HG02981 (cell line): Measurements from ENCODE around the gene CLIC3.

Source experiments
- ATAC-seq: cut with Tn5 transposase; IDR thresholded peaks from one replicate; pipeline ENCODE4 v1.9.1; 2021; ENCODE audit warnings: mild to moderate bottlenecking, moderate library complexity; ENCODE audit not compliant: unreplicated experiment

The CLIC3 gene

GRCh38 chr9:136983656-136984314 lies 12.6 kb downstream of the CLIC3 start:
- no peak for ATAC-seq

DNA sequence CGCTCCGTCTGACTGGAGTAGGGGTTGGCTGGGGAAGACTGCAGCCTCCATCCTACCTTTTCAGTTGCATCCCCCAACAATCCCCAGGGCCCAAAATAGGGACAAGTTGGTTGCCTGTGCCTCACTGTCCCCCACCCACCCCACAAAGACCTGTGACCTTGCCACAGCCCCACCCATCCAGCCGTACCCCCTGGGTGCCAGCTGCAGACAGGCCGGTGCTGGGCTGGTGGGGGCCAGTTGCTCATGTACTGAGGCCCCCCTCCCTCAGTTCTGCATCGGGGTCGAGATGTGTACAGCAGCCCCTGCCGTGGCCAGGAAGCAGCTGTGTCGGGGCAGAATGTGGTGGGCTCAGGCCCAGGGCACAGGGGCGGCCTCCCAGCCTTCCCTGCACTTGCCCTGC lies 13.2 kb downstream of the CLIC3 start:
- ATAC-seq: no peak

DNA sequence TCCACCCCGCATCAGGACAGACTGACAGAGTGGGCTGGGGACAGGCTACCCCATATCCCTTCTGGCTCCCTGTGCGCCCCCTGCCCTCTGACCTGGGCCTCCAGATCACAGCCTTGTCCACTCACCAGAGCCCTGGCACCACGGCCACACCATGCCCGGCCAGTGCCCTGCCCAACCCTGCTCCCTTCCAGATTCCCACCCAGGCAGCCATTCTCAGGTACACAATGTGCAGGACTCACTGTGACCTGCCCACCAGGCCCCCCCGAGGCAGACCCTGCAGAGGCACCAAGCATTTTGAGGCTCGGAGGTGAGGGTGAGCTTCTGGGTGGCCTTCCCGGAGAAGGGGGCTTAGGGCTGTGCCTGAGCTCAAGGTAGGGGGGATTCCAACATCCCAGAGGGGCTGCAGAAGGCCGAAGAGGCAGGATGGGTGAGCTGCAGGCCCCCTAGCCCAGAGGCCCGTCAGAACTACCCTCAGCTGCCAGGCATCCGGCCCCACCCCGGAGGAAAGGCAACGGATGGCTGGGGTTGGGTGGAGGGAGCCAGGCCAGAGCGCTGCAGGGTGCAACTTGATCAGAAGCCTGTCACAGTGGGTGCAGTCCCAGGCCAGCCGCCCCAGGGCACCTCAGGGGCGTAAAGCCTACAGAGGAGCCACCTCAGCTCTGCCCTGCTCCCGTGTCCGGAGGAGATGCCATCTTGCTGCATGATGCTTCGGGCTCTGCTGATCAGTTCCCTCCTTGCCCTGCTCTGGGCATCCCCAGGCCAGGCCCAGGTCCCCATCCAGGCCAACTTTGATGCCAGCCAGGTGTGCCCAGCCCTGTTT lies 13.9 kb downstream of the CLIC3 start, which contains the start of gene LCNL1:
Gene LCNL1, plus strand, starts transcription at position 762 of the 820 bp plus-strand sequence. CDS start 594 bp downstream, outside the sequence.
- no peak for ATAC-seq

DNA sequence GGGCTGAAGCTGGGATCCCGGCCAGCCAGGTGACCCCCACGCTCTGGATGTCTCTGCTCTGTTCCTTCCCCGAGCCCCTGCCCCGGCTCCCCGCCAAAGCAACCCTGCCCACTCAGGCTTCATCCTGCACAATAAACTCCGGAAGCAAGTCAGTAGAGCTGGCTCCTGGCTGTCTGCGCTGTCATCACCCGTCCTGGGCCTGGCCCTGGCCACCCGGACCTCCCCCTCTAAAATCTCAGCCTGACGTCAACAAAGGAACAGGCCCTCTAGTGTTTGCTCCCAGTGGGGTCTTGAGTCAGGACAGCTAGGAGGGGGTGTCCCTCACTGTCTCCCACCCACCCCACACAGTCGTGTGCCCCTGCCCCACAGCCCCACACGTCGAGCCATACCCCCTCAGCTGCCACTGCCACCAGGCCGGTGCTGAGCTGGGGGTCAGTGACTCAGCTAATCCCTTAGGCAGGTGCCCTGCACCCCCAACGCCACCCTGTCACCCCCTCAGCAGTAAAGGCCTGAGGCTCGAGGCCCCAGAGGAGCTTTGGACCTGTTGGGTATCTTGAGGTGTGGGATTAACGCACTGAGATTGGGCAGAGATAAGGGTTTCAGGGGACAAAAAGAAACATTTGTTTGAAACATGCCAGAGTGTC lies 14.7 kb downstream of the CLIC3 start:
- ATAC-seq: no peak

- no peak for ATAC-seq
Observed at GRCh38 chr9:136980669-136981478, 15.5 kb downstream of the CLIC3 start.

GRCh38 chr9:136979769-136980587 lies 16.4 kb downstream of the CLIC3 start:
- ATAC-seq: no peak

DNA sequence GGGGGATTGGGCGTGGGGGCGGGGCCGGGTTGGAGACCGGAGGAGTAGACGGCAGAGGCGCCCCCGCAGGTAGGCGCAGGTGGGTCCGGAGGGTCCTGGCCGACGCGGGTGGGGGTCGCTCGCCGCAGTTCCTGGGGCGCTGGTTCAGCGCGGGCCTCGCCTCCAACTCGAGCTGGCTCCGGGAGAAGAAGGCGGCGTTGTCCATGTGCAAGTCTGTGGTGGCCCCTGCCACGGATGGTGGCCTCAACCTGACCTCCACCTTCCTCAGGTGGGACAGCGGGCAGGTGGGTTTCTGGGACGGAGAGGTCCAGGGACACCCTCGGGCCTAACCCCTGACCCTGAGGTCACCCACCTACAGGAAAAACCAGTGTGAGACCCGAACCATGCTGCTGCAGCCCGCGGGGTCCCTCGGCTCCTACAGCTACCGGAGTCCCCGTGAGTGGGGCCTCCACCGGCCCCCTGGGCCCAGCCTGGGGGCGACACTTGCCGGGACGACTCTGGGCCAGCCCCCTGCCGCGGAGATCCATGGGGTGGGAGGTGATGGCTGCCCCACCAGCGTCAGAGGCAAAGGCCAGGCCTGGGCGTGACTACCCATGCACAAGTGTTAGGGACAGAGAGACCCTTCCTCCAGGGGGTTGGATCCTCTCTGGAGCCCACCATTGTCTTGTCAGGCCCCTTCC lies 17.4 kb downstream of the CLIC3 start:
- ATAC-seq: no peak

DNA sequence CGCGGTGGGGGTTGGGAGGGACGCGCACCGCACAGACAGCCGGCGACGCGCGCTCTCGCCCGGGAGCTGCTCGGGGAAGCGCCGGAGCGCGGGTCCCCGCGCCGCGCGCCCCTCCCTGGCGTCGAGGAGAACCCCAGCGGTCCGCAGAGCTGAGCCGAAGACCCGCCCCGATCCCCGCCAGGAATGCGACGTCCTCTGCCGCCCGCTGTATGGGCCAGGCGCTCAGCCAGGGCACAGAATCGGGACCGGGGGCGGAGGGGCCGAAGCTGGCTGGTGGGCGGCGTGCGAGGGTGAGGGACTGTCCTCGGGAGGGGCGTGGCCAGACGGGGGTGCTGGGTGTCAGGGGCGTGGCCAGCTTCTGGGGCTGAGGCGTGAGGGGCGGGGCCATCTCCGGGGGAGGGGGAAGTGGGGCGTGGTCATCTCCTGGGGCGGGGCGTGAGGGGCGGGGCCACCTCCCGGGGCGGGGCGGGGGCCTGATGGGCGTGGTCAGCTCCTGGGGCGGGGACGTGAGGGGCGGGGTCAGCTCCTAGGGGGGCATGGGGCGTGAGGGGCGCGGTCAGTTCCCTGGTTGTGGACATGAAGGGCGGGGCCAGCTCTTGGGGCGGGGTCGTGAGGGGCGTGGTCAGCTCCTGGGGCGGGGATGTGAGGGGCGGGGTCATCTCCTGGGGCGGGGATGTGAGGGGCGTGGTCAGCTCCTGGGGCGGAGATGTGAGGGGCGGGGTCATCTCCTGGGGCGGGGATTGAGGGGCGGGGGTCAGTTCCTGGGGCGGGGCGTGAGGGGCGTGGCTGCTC lies 18.1 kb downstream of the CLIC3 start:
- ATAC-seq: no peak

DNA sequence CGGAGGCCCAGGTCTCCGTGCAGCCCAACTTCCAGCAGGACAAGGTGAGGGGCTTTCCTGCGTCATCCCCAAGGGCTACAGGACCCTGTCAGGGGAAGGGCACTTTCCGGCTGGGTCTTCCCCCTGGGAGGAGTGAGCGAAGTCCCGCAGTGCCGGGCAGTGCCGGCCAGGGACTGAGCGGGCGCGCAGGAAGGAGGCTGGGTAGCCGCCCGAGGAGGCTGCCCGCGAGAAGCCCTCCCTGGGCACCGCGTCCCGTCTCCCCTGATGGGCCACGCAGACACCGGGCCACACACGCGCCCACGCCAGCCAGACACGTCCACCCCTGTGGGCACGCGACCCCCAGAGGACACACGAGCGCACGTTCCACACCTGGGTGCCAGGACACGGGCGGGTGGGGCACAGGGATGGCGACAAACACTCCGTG lies 18.7 kb downstream of the CLIC3 start:
- ATAC-seq: no peak

DNA sequence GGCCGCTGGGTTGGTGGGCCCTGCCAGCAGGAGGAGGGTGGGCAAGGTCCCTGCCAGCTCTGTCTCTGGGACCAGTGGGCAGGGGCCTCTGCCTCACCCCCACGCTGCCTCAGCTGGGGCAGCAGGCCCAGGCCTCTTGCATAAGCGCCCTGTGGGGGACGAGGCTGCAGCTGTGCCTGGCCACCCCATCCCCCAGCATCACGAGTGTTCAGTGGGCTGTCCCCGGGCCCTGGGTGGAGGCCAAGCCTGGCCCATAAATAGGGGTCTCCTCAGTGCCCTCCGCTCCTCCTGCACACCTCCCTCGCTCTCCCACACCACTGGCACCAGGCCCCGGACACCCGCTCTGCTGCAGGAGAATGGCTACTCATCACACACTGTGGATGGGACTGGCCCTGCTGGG lies 19.1 kb downstream of the CLIC3 start, which contains the start of gene PTGDS:
Gene PTGDS, plus strand, starts transcription at position 282 of the 400 bp plus-strand sequence. Its CDS starts 75 bp downstream, at position 357.
- no peak for ATAC-seq

DNA sequence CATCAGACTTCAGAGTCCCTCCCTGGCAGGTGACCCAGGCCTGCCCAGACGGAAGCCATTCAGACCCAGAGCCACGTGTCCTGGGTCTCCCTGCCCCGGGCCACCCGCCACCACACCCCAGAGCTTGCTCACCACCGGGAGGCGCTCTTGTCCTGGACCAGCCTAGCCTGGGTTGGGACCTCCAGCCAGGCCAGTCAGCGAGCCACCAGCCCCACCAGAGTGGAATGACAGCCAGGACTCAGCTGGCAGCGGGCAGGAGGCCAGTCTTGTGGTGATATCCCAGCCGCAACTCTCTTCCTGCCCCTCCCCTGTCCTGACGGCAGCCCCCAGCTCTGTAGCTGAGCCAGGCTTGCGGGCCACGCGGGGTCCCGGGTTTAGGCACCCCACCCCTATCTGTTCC lies 20.7 kb downstream of the CLIC3 start:
- ATAC-seq: no peak

DNA sequence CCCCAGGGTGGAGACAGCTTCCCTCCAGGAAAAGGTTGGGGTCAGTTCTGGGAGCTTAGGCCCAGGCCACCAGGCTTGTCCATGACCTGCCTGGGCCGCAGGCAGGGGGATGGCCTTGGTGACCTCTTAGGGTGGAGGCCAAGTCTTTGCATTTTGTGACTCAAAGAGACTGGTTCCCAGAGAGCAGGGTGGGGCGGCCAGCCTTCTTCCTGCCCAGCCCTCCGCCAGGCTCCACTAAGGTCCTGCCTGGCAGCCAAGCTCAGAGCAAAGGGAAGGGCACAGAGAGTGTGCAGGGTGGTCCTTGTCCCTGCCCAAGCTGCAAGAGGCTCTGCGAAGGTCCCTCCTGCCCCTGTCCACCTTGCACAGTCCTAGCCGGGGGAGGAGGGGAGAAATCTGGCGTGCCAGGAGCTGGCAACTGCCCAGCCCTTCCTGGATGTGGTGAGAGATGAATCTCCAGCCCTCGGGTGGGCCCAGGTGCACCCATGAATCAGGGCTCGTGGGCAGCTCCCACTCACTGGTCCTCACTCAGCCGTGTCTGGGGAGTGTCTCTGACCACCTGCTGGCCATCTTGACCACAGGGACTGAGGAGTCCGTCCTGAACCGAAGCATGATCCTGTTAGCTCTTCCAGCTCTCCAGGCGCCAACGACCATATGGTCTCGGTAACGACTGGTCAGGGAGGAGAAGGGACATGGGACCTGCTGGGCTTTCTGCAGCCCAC lies 21.4 kb downstream of the CLIC3 start:
- no peak for ATAC-seq

GRCh38 chr9:136973618-136974617 lies 22.4 kb downstream of the CLIC3 start:
- no peak for ATAC-seq

DNA sequence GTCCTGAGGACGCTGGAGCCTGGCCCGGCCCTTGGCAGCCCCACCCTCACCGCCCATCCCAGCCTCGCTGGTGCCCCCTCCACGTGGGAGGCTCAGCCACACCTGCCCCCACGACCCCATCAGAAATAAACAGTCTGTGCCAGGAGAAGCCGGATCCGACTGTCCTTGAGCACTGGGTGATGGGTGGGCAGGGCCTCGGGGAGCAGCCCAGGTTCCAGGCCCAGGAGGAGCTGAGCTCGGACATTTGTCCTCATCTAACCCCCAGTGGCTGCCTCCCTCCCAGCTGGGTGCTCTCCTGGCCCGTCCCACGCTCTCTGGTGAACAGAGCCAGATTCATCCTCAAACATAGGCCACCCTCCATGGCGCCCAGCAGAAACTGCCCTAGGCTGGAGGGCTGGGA lies 23.6 kb downstream of the CLIC3 start:
- no peak for ATAC-seq

DNA sequence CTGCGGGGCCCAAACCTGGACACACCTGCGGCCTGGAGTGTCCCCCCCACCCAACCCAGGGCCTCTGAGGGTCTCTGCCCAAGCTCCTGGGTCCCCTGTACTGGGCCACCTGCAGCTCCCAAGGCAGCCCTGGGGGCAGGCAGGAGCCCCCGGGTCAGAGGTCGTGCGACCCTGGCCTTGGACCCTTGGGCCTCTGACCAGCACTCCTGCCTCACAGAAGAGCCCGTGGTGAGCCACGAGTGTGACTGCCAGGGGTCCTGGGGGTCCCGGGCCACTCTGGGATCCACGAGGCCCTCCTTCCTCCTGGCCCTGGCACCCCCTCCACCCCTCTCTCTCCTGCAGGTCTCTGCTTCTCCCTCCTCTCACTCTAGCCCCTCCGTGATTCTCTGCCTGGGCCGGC lies 24.0 kb downstream of the CLIC3 start:
- no peak for ATAC-seq

GRCh38 chr9:136971746-136972145 lies 24.6 kb downstream of the CLIC3 start:
- ATAC-seq: no peak

DNA sequence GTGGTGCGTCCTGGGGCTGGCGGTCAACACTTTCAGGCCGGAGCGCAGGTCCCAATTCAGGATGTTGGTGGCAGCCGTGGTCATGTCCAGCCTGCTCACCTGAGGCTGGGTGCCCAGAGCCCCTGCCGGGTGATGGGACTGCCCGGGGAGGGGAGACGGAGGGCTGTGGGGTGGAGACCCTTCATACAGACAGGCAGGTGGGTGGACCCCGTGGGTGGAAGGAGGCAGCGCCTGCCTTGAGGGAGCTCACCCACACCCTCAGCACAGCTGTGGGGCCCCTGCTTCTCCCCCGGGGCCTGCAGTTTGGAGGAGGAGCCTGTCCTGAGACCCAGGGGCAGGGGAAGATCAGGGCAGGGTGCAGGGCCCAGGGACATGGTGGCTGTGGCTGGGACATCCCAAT lies 26.0 kb downstream of the CLIC3 start:
- no peak for ATAC-seq
